ENCODE results near the gene CARTPT.

The CARTPT gene

GRCh38 chr5:71719063-71719964 lies at the start of gene CARTPT:
TSS of gene CARTPT (plus strand) at chr5:71719275. CDS start at chr5:71719294, 19 bp downstream.
- no peak for DNase-seq (ENCODE audit: low read depth in 2 of 2)

- no peak for DNase-seq (ENCODE audit: low read depth in 2 of 2)
Observed at GRCh38 chr5:71677977-71678376, 41.1 kb upstream of the CARTPT start.

GRCh38 chr5:71679714-71680113 lies 39.4 kb upstream of the CARTPT start:
- DNase-seq (ENCODE audit: low read depth in 2 of 2), result no peak

- DNase-seq (ENCODE audit: low read depth in 2 of 2), result no peak
Observed at GRCh38 chr5:71680510-71680909, 38.6 kb upstream of the CARTPT start.

GRCh38 chr5:71681296-71681695 lies 37.8 kb upstream of the CARTPT start:
- DNase-seq (ENCODE audit: low read depth in 2 of 2), result no peak

- no peak for DNase-seq (ENCODE audit: low read depth in 2 of 2)
Observed at GRCh38 chr5:71684309-71684708, 34.8 kb upstream of the CARTPT start.

GRCh38 chr5:71693828-71694427 lies 25.1 kb upstream of the CARTPT start:
- DNase-seq (ENCODE audit: low read depth in 2 of 2), result no peak

- no peak for DNase-seq (ENCODE audit: low read depth in 2 of 2)
Observed at GRCh38 chr5:71695071-71695470, 24.0 kb upstream of the CARTPT start.

- DNase-seq (ENCODE audit: low read depth in 2 of 2), result no peak
Observed at GRCh38 chr5:71695595-71695994, 23.5 kb upstream of the CARTPT start.

GRCh38 chr5:71697967-71698366 lies 21.1 kb upstream of the CARTPT start:
- DNase-seq (ENCODE audit: low read depth in 2 of 2), result no peak

- no peak for DNase-seq (ENCODE audit: low read depth in 2 of 2)
Observed at GRCh38 chr5:71699233-71699632, 19.8 kb upstream of the CARTPT start.

GRCh38 chr5:71699751-71700150 lies 19.3 kb upstream of the CARTPT start:
- no peak for DNase-seq (ENCODE audit: low read depth in 2 of 2)

- no peak for DNase-seq (ENCODE audit: low read depth in 2 of 2)
Observed at GRCh38 chr5:71700803-71701202, 18.3 kb upstream of the CARTPT start.

- DNase-seq (ENCODE audit: low read depth in 2 of 2), result no peak
Observed at GRCh38 chr5:71701407-71701806, 17.7 kb upstream of the CARTPT start.

- DNase-seq (ENCODE audit: low read depth in 2 of 2), result no peak
Observed at GRCh38 chr5:71703941-71704340, 15.1 kb upstream of the CARTPT start.

- no peak for DNase-seq (ENCODE audit: low read depth in 2 of 2)
Observed at GRCh38 chr5:71705421-71705820, 13.7 kb upstream of the CARTPT start.

GRCh38 chr5:71706906-71707305 lies 12.2 kb upstream of the CARTPT start:
- no peak for DNase-seq (ENCODE audit: low read depth in 2 of 2)

GRCh38 chr5:71711610-71712009 lies 7.5 kb upstream of the CARTPT start:
- no peak for DNase-seq (ENCODE audit: low read depth in 2 of 2)

GRCh38 chr5:71714911-71715310 lies 4.2 kb upstream of the CARTPT start:
- no peak for DNase-seq (ENCODE audit: low read depth in 2 of 2)

GRCh38 chr5:71727978-71728377 lies 8.9 kb downstream of the CARTPT start:
- no peak for DNase-seq (ENCODE audit: low read depth in 2 of 2)

- DNase-seq (ENCODE audit: low read depth in 2 of 2), result no peak
Observed at GRCh38 chr5:71731015-71731414, 11.9 kb downstream of the CARTPT start.

GRCh38 chr5:71732011-71732410 lies 12.9 kb downstream of the CARTPT start:
- no peak for DNase-seq (ENCODE audit: low read depth in 2 of 2)

GRCh38 chr5:71734141-71734540 lies 15.1 kb downstream of the CARTPT start:
- DNase-seq (ENCODE audit: low read depth in 2 of 2), result no peak

All from stimulated activated CD4-positive, alpha-beta T cell treated with anti-CD3 and anti-CD28 coated beads, Interleukin-1b, Interleukin-23, amount 100 ng/mL, for 1 hour (primary cell).